Calu3 (cell line): ENCODE measurements around the gene LYSET. TPM values are rescaled to one million over a fixed set of nuclear protein-coding genes. Genes with fewer than 3 reads are reported as not detected.
A peak's percentile ranks its signal among the peaks of the same experiment; 100 is the strongest.

ENCODE experiments used
- BruUV-seq: library from RNA; stranded (reverse); fragments of 400-500 nt; replicated peaks from 2 replicates; lab custom pipeline; 2021; lab: Mats Ljungman, UMichigan
- CTCF ChIA-PET: fragments of 300-600 bp; sonication (Branson Sonifier 250); formaldehyde crosslinking; loops from one replicate; lab custom pipeline; 2022; ENCODE audit warnings: antibody characterized with exemption; lab: Charles Lee
- DNase-seq: peaks from one replicate; pipeline ENCODE4 v3.0.0; 2022
- H3K27ac Mint-ChIP-seq: one replicate; pipeline ENCODE4 v1.8.0; 2022; ENCODE audit warnings: mixed read lengths; ENCODE audit not compliant: unreplicated experiment
- H3K27me3 Mint-ChIP-seq: one replicate; pipeline ENCODE4 v1.8.0; 2022; ENCODE audit warnings: mixed read lengths; ENCODE audit not compliant: unreplicated experiment
- H3K36me3 Mint-ChIP-seq: one replicate; pipeline ENCODE4 v1.8.0; 2022; ENCODE audit warnings: mild to moderate bottlenecking, moderate library complexity, mixed read lengths; ENCODE audit not compliant: insufficient read depth, unreplicated experiment
- H3K4me1 Mint-ChIP-seq: one replicate; pipeline ENCODE4 v1.8.0; 2022; ENCODE audit warnings: mild to moderate bottlenecking, low read depth, mixed read lengths; ENCODE audit not compliant: unreplicated experiment
- H3K4me3 Mint-ChIP-seq: one replicate; pipeline ENCODE4 v1.8.0; 2022; ENCODE audit warnings: mild to moderate bottlenecking, low read depth, moderate library complexity, mixed read lengths; ENCODE audit not compliant: unreplicated experiment
- H3K9me3 Mint-ChIP-seq: one replicate; pipeline ENCODE4 v1.8.0; 2022; ENCODE audit warnings: low read depth, mixed read lengths; ENCODE audit not compliant: unreplicated experiment
- CTCF ChIP-seq: fragments of 200-600 bp; IDR thresholded peaks from one replicate; pipeline ENCODE4 v1.8.0; 2022; ENCODE audit warnings: antibody characterized with exemption; ENCODE audit not compliant: unreplicated experiment
- intact Hi-C: fragments of 100-400 bp; cut with micrococcal nuclease; formaldehyde crosslinking; loops from one replicate; pipeline ENCODE4 v1.10.0; 2022; ENCODE audit not compliant: unreplicated experiment
- total RNA-seq: library from RNA; stranded (reverse); gene quantifications from 2 replicates; pipeline ENCODE4 v1.2.3, GENCODE V29; 2022

The LYSET gene
- total RNA-seq, 1 experiment from 2014 or later = 22.7 TPM

DNA sequence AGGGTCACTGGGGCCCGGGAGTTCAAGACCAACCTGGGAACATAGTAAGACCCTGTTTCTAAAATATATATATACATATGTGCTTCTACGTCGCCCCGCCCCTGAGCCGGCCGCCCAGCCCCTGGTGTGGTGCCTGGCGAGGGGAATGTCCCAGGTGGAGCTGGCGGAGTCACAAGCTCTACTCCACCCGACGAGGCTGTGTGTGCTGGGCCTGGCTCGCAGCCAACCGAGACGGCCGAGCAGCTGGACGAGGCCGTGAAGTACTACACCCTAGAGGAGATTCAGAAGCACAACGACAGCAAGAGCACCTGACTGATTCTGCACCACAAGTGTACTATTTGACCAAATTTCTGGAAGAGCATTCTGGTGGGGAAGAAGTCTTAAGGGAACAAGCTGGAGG, 47.3 kb upstream of the LYSET start:
- peak; percentile 71 for DNase-seq
- no peak for TF ChIP-seq CTCF
- H3K27me3 Mint-ChIP-seq = no peaks in the 10 kb centered on the region
- CTCF ChIA-PET = interaction anchor here (0.6 to 1.5 kb wide), 6 partner anchors 23 to 257 kb away, joined by 3 to 12 read pairs (median 4); no protein-coding TSS in a partner anchor
- no peaks in the 10 kb centered on the region for H3K36me3 Mint-ChIP-seq
- intact Hi-C loops = loop anchor here (2.0 to 5.0 kb wide), 2 partner anchors 25 to 171 kb away; no protein-coding TSS in a partner anchor
- H3K4me1 Mint-ChIP-seq = peaks cover 17% of the 10 kb centered on the region
- H3K27ac Mint-ChIP-seq = no peak overlapping the region
- H3K9me3 Mint-ChIP-seq = no peaks in the 10 kb centered on the region
- no TSS peak for BruUV-seq
- H3K4me3 Mint-ChIP-seq = no peak overlapping the region

DNA sequence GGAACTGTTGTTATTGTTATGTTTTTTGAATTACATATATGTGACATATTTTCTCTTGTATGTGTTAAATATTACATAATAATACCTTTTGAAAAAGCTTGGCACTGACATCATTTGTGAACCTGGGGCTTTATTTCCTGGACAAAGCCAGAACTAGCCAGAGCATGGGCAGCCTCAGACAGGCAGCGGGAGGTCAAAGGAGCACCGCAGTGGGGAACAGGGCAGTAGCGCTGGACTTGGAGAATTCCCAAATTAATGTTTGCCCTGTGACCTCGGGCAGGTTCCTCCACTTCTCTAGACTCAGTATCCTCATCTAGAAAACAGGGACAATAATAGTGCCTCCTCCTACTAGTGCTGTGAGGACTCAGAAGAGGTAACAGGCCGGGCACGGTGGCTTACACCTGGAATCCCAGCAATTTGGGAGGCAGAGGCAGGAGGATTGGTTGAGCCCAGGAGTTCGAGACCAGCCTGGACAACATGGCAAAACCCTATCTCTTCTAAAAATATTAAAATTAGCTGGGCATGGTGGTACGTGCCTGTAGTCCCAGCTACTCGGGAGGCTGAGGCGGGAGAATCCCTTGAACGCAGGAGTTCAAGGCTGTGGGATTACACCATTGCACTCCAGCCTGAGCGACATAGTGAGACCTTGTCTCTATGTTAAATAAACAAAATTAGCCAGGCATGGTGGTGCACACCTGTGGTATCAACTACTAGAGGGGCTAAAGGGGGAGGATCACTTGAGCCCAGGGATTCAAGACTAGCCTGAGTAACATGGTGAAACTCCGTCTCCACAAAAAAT, 42.1 kb upstream of the LYSET start:
- intact Hi-C loops = no loop called here
- BruUV-seq = no TSS peak
- H3K4me1 Mint-ChIP-seq = peaks cover 8% of the 10 kb centered on the region
- H3K4me3 Mint-ChIP-seq = no peak overlapping the region
- H3K9me3 Mint-ChIP-seq = no peaks in the 10 kb centered on the region
- H3K27me3 Mint-ChIP-seq = no peaks in the 10 kb centered on the region
- H3K36me3 Mint-ChIP-seq = no peaks in the 10 kb centered on the region
- no peak overlapping the region for H3K27ac Mint-ChIP-seq
- no peak for TF ChIP-seq CTCF
- CTCF ChIA-PET = no interaction called here
- no peak for DNase-seq

DNA sequence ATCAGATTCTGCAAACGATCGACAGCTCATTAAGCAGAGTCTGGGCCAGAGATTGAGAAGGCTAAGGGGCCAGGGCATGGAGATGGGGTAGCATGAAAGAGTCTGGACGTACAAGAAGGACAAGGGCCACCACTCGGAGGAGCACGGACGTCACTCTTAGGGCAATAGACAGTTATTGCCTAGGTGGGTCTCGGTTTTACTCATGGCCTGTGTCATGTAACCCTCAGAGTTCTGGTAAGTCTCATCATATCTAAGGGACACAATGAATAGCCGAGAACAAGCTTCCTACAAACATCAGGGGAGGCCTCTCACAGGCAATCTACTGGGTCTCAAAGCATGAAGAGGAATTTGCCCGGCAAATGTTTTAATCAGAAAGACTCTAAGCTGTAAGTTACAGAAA, 39.0 kb upstream of the LYSET start:
- no peak for TF ChIP-seq CTCF
- no TSS peak for BruUV-seq
- no peak for DNase-seq
- intact Hi-C loops = no loop called here
- CTCF ChIA-PET = interaction anchor here (1.1 kb wide), 1 partner anchor 14 kb away, joined by 3 read pairs; no protein-coding TSS in a partner anchor
- no peaks in the 10 kb centered on the region for H3K9me3 Mint-ChIP-seq
- H3K4me3 Mint-ChIP-seq = no peak overlapping the region
- no peaks in the 10 kb centered on the region for H3K36me3 Mint-ChIP-seq
- no peaks in the 10 kb centered on the region for H3K27me3 Mint-ChIP-seq
- H3K4me1 Mint-ChIP-seq = peaks cover 16% of the 10 kb centered on the region
- no peak overlapping the region for H3K27ac Mint-ChIP-seq

GRCh38 chr14:93148979-93149378, 36.1 kb upstream of the LYSET start:
- H3K9me3 Mint-ChIP-seq = no peaks in the 10 kb centered on the region
- H3K36me3 Mint-ChIP-seq = no peaks in the 10 kb centered on the region
- H3K27me3 Mint-ChIP-seq = no peaks in the 10 kb centered on the region
- peaks cover 16% of the 10 kb centered on the region for H3K4me1 Mint-ChIP-seq
- no peak overlapping the region for H3K27ac Mint-ChIP-seq
- H3K4me3 Mint-ChIP-seq = no peak overlapping the region
- no TSS peak for BruUV-seq
- TF ChIP-seq CTCF = no peak
- intact Hi-C loops = no loop called here
- no peak for DNase-seq
- CTCF ChIA-PET = interaction anchor here (0.7 kb wide), 1 partner anchor 54 kb away, joined by 4 read pairs; no protein-coding TSS in a partner anchor
